Measurements from ENCODE around the gene CRTC1. TPM values are rescaled to one million over a fixed set of nuclear protein-coding genes. Genes with fewer than 3 reads are reported as not detected.

The CRTC1 gene
- total and polyA plus RNA-seq, 4 donors, result 1.5 to 3.5 (median 1.9) TPM

DNA sequence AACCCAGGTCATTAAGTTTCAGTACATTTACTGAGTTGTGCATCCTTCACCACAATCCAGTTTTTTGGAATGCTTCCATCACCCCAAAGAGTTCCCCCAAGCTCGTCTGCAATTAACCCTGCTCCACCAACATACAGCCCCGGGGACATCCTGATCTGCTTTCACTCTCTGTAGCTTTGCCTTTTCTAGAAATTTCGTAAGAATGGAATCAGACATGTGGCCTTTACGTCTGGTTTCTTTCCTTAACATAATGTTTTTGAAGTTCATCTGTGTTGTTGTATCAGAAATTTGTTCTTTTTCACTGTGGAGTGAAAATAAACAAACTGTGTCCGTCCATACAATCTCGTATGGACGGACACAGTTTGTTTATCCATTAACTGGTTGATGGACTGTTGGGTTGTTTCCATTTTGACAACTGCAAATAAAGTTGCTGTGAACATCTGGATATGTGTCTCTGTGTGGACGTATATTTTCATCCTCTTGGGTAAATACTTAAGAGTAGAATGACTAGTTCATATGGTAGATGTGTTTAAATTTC, 43.7 kb upstream of the CRTC1 start (continued):
- no peak for TF ChIP-seq EGR1 (IDR thresholded peaks at IDR 0.05; ENCODE audit: low read depth in 2 of 2)
- TF ChIP-seq REST (IDR thresholded peaks at IDR 0.05), result no peak
- TF ChIP-seq FOXA1 (IDR thresholded peaks at IDR 0.05), result no peak
- TF ChIP-seq GABPA (IDR thresholded peaks at IDR 0.05 in 1 of 2, conservative IDR thresholded peaks at IDR 0.05 in 1 of 2), result no peak

GRCh38 chr19:18644196-18645034, 39.1 kb upstream of the CRTC1 start:
- Histone ChIP-seq H3K4me1 (ENCODE audit: control insufficient read depth in 4 of 4, insufficient read depth in 4 of 4, low read length in 3 of 4) (peaks cover 0 to 8% (median 2%) of the 10 kb centered on the region in 4 donors), H3K27me3 (ENCODE audit: control insufficient read depth in 4 of 4, insufficient read depth in 4 of 4, low read length in 3 of 4) (no peaks in the 10 kb centered on the region), H3K9ac (ENCODE audit: low read depth in 1 of 2, low read length in 2 of 2) (no peak overlapping the region), H3K36me3 (ENCODE audit: control insufficient read depth in 4 of 4, insufficient read depth in 3 of 4, low read depth in 1 of 4, low read length in 3 of 4) (no peaks in the 10 kb centered on the region), H3K27ac (ENCODE audit: low read depth in 1 of 2, low read length in 2 of 2) (no peak overlapping the region), H3K4me3 (ENCODE audit: low read depth in 1 of 3, low read length in 3 of 3) (no peak overlapping the region), H3K9me3 (ENCODE audit: control insufficient read depth in 4 of 4, low read length in 3 of 4) (no peaks in the 10 kb centered on the region)
- DNase-seq (ENCODE audit: low spot score), result no peak
- WGBS, result 76% methylated on average over 15 of the region's 15 CpGs
- TF ChIP-seq, protein P1, sequence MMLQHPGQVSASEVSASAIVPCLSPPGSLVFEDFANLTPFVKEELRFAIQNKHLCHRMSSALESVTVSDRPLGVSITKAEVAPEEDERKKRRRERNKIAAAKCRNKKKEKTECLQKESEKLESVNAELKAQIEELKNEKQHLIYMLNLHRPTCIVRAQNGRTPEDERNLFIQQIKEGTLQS (IDR thresholded peaks at IDR 0.05), result no peak
- no peak for TF ChIP-seq JUND (IDR thresholded peaks at IDR 0.05)
- no peak for TF ChIP-seq TAF1 (conservative IDR thresholded peaks at IDR 0.05)
- no peak for TF ChIP-seq GABPA (IDR thresholded peaks at IDR 0.05 in 1 of 2, conservative IDR thresholded peaks at IDR 0.05 in 1 of 2)
- TF ChIP-seq, protein P2, sequence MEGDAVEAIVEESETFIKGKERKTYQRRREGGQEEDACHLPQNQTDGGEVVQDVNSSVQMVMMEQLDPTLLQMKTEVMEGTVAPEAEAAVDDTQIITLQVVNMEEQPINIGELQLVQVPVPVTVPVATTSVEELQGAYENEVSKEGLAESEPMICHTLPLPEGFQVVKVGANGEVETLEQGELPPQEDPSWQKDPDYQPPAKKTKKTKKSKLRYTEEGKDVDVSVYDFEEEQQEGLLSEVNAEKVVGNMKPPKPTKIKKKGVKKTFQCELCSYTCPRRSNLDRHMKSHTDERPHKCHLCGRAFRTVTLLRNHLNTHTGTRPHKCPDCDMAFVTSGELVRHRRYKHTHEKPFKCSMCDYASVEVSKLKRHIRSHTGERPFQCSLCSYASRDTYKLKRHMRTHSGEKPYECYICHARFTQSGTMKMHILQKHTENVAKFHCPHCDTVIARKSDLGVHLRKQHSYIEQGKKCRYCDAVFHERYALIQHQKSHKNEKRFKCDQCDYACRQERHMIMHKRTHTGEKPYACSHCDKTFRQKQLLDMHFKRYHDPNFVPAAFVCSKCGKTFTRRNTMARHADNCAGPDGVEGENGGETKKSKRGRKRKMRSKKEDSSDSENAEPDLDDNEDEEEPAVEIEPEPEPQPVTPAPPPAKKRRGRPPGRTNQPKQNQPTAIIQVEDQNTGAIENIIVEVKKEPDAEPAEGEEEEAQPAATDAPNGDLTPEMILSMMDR (IDR thresholded peaks at IDR 0.05; ENCODE audit: low read depth, low read length, missing input control), result no peak
- TF ChIP-seq ZBTB33 (IDR thresholded peaks at IDR 0.05), result no peak
- TF ChIP-seq HNF4G (IDR thresholded peaks at IDR 0.05), result no peak
- no peak for TF ChIP-seq YY1 (IDR thresholded peaks at IDR 0.05)
- no peak for TF ChIP-seq SP1 (IDR thresholded peaks at IDR 0.05)
- TF ChIP-seq NR2F2 (IDR thresholded peaks at IDR 0.05), result no peak
- no peak for TF ChIP-seq HNF4A (conservative IDR thresholded peaks at IDR 0.05)
- no peak for TF ChIP-seq RAD21 (IDR thresholded peaks at IDR 0.05)
- no peak for TF ChIP-seq MAX (IDR thresholded peaks at IDR 0.05)

Data from liver (tissue), 9 donors.